ENCODE results near the gene CFDP1. TPM values are rescaled to one million over a fixed set of nuclear protein-coding genes. Genes with fewer than 3 reads are reported as not detected.

The CFDP1 gene
- polyA plus RNA-seq, 1 donor (not counting 4 experiments of a cell fraction or from before 2014, with no cell fraction given), result 42.1 TPM

DNA sequence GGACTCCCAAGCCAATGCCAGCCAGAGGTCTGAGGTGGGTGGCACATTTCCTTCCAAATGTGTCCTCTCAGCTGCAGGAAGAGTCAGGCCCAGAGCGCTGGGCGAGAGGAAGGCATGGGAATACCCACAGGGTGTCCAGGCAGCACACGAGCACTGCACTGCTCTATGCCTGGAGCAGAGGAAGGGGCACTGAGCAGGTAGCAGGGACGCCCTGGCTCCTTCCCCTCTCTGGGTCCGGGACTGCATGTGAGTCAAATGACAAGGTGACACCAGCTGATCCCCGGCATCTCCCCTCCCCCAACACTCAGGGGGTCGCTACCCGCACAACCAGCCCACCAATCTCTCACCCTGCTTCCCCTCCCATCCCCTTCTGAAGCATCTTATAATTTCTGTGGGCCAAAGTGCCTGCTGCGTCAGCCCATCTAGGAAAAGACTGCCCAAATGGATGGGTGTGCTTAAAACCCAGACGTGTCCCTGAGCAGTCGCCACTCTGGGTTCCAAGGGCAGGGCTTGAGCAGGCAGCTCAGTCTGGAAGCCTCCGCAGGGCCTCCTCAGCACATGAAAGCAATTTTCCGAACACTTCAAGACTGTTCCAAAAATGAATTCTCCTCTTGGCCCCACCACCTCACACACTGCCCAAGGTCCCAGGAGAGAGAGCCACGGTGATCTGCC lies 169.9 kb downstream of the CFDP1 start:
- peaks cover 75% of the 10 kb centered on the region for H3K79me2 ChIP-seq (ENCODE audit: control insufficient read depth, insufficient read depth, low read length)
- TF ChIP-seq, protein P1, sequence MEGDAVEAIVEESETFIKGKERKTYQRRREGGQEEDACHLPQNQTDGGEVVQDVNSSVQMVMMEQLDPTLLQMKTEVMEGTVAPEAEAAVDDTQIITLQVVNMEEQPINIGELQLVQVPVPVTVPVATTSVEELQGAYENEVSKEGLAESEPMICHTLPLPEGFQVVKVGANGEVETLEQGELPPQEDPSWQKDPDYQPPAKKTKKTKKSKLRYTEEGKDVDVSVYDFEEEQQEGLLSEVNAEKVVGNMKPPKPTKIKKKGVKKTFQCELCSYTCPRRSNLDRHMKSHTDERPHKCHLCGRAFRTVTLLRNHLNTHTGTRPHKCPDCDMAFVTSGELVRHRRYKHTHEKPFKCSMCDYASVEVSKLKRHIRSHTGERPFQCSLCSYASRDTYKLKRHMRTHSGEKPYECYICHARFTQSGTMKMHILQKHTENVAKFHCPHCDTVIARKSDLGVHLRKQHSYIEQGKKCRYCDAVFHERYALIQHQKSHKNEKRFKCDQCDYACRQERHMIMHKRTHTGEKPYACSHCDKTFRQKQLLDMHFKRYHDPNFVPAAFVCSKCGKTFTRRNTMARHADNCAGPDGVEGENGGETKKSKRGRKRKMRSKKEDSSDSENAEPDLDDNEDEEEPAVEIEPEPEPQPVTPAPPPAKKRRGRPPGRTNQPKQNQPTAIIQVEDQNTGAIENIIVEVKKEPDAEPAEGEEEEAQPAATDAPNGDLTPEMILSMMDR (optimal IDR thresholded peaks at IDR 0.05 in 1 of 3, IDR thresholded peaks at IDR 0.05 in 1 of 3, conservative IDR thresholded peaks at IDR 0.05 in 1 of 3; ENCODE audit: extremely low read depth in 1 of 3, insufficient read depth in 2 of 3, low read length in 3 of 3), result no peak
- H3K9me1 ChIP-seq (ENCODE audit: control insufficient read depth, extremely low read depth, insufficient read depth, low read length), result peaks cover 8% of the 10 kb centered on the region
- no peaks in the 10 kb centered on the region for H3K27me3 ChIP-seq (ENCODE audit: control insufficient read depth, extremely low read depth, insufficient read depth, low read length)
- H3K27ac ChIP-seq (ENCODE audit: control insufficient read depth, insufficient read depth, low read length), result no peak overlapping the region
- no peak overlapping the region for H3K9ac ChIP-seq (ENCODE audit: control insufficient read depth, extremely low read depth, insufficient read depth, low read length)
- peaks cover 8% of the 10 kb centered on the region for H4K20me1 ChIP-seq (ENCODE audit: control insufficient read depth, extremely low read depth, insufficient read depth, low read length)
- H3K9me3 ChIP-seq (ENCODE audit: control insufficient read depth, low read depth, low read length), result no peaks in the 10 kb centered on the region
- FAIRE-seq (no peak), DNase-seq (ENCODE audit: low read depth, low spot score) (no peak)
- H3K4me3 ChIP-seq (ENCODE audit: control insufficient read depth in 2 of 3, extremely low read depth in 1 of 3, insufficient read depth in 2 of 3, low read depth in 1 of 3, low read length in 3 of 3), result peak overlapping the region in 2 of 3 experiments; percentile 64 to 90
- dilution Hi-C loops (cut with MboI; ENCODE audit: extremely low pct_ligation_motif_present, low sequenced_read_pairs), result no loop called here
- H3K4me2 ChIP-seq (ENCODE audit: control insufficient read depth, extremely low read depth, insufficient read depth, low read depth, low read length), result peak overlapping the region; percentile 70
- peaks cover 6 to 19% of the 10 kb centered on the region in 2 experiments for H3K36me3 ChIP-seq (ENCODE audit: control insufficient read depth in 2 of 2, extremely low read depth in 1 of 2, insufficient read depth in 2 of 2, low read length in 2 of 2)
- no peak overlapping the region for H2AFZ ChIP-seq (ENCODE audit: control insufficient read depth, low read length)
- peaks cover 43% of the 10 kb centered on the region for H3K4me1 ChIP-seq (ENCODE audit: control insufficient read depth, extremely low read depth, insufficient read depth, low read length)

DNA sequence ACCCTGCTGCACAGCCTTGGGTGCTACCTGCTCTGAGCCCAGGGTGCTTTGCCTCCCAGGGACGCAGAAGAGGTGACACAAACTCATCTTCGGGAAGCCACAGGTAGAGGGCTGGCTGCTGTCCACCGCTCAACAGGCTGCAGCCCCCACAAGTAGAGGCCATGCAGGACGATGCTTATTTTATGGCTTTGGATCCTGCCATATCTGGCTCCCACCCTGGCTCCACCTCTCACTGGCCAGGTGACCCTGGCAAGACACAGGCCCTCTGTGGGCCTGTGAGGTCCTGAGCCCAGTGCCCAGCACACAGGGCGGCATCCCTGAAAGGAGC lies 170.5 kb downstream of the CFDP1 start:
- no peak overlapping the region for H3K27ac ChIP-seq (ENCODE audit: control insufficient read depth, insufficient read depth, low read length)
- peaks cover 42% of the 10 kb centered on the region for H3K4me1 ChIP-seq (ENCODE audit: control insufficient read depth, extremely low read depth, insufficient read depth, low read length)
- no peaks in the 10 kb centered on the region for H3K9me3 ChIP-seq (ENCODE audit: control insufficient read depth, low read depth, low read length)
- DNase-seq (ENCODE audit: low read depth, low spot score) (no peak), FAIRE-seq (no peak)
- peaks cover 11% of the 10 kb centered on the region for H3K9me1 ChIP-seq (ENCODE audit: control insufficient read depth, extremely low read depth, insufficient read depth, low read length)
- peaks cover 14% of the 10 kb centered on the region for H4K20me1 ChIP-seq (ENCODE audit: control insufficient read depth, extremely low read depth, insufficient read depth, low read length)
- peaks cover 6 to 22% of the 10 kb centered on the region in 2 experiments for H3K36me3 ChIP-seq (ENCODE audit: control insufficient read depth in 2 of 2, extremely low read depth in 1 of 2, insufficient read depth in 2 of 2, low read length in 2 of 2)
- no peak overlapping the region for H3K9ac ChIP-seq (ENCODE audit: control insufficient read depth, extremely low read depth, insufficient read depth, low read length)
- H3K4me3 ChIP-seq (ENCODE audit: control insufficient read depth in 2 of 3, extremely low read depth in 1 of 3, insufficient read depth in 2 of 3, low read depth in 1 of 3, low read length in 3 of 3), result no peak overlapping the region
- H3K79me2 ChIP-seq (ENCODE audit: control insufficient read depth, insufficient read depth, low read length), result peaks cover 81% of the 10 kb centered on the region
- TF ChIP-seq, protein P1 (optimal IDR thresholded peaks at IDR 0.05 in 1 of 3, IDR thresholded peaks at IDR 0.05 in 1 of 3, conservative IDR thresholded peaks at IDR 0.05 in 1 of 3; ENCODE audit: extremely low read depth in 1 of 3, insufficient read depth in 2 of 3, low read length in 3 of 3), result no peak
- TF ChIP-seq EZH2 (IDR thresholded peaks at IDR 0.05; ENCODE audit: low read length), result no peak
- no peak overlapping the region for H2AFZ ChIP-seq (ENCODE audit: control insufficient read depth, low read length)
- no peak overlapping the region for H3K4me2 ChIP-seq (ENCODE audit: control insufficient read depth, extremely low read depth, insufficient read depth, low read depth, low read length)
- H3K27me3 ChIP-seq (ENCODE audit: control insufficient read depth, extremely low read depth, insufficient read depth, low read length), result no peaks in the 10 kb centered on the region
- dilution Hi-C loops (cut with MboI; ENCODE audit: extremely low pct_ligation_motif_present, low sequenced_read_pairs), result no loop called here

Measured in keratinocyte (primary cell).